Large intestine (tissue), 3 donors: Measurements from ENCODE around the gene PRKAG2. TPM values are rescaled to one million over a fixed set of nuclear protein-coding genes. Genes with fewer than 3 reads are reported as not detected.

Experiments used
- DNase-seq, 2 donors: peaks; one replicate each; pipeline versions ENCODE4 v3.0.0 to v3.0.0-alpha.2; 2013
- H3K27ac ChIP-seq: one replicate; pipeline ENCODE4 v1.5.1; 2013; ENCODE audit warnings: low read length
- H3K27me3 ChIP-seq: 2 replicates; pipeline ENCODE4 v1.6.1; 2013; ENCODE audit warnings: low read length; ENCODE audit not compliant: control insufficient read depth, insufficient read depth
- H3K36me3 ChIP-seq: 2 replicates; pipeline ENCODE4 v1.6.1; 2013; ENCODE audit warnings: low read length; ENCODE audit not compliant: control insufficient read depth, insufficient read depth
- H3K4me1 ChIP-seq: one replicate; pipeline ENCODE4 v1.6.1; 2013; ENCODE audit warnings: low read length; ENCODE audit not compliant: control insufficient read depth, insufficient read depth
- H3K4me3 ChIP-seq: one replicate; pipeline ENCODE4 v1.5.1; 2013; ENCODE audit warnings: low read length
- H3K9me3 ChIP-seq: one replicate; pipeline ENCODE4 v1.6.1; 2013; ENCODE audit warnings: mild to moderate bottlenecking, low read depth, low read length, moderate library complexity; ENCODE audit not compliant: control insufficient read depth
- WGBS: methylation state at CpG from one replicate; pipeline ENCODE4 v1.1.5; 2013; ENCODE audit warnings: low lambda C conversion rate; ENCODE audit not compliant: insufficient coverage; 5-methylcytosine and 5-hydroxymethylcytosine counted together
- polyA plus RNA-seq: library from polyadenylated mRNA; unstranded; fragments of 120-200 nt; gene quantifications from one replicate; pipeline ENCODE4 v1.2.1, GENCODE V29; 2013

The PRKAG2 gene
- polyA plus RNA-seq, 1 donor: 50.9 TPM

- no peak for DNase-seq
- no peaks in the 10 kb centered on the region for H3K9me3 ChIP-seq
- no peak overlapping the region for H3K27ac ChIP-seq
- no peak overlapping the region for H3K4me3 ChIP-seq
- WGBS: 89% methylated on average over 3 of the region's 6 CpGs
- H3K4me1 ChIP-seq: peaks cover 9% of the 10 kb centered on the region
- H3K27me3 ChIP-seq: no peaks in the 10 kb centered on the region
- H3K36me3 ChIP-seq: no peaks in the 10 kb centered on the region
These were observed 362.2 kb downstream of the PRKAG2 start for GRCh38 chr7:151514461-151515275.

- DNase-seq: no peak
- 100% methylated on average over 1 of the region's 1 CpG for WGBS
- H3K27ac ChIP-seq: no peak overlapping the region
- no peaks in the 10 kb centered on the region for H3K9me3 ChIP-seq
- H3K36me3 ChIP-seq: no peaks in the 10 kb centered on the region
- peaks cover 9% of the 10 kb centered on the region for H3K4me1 ChIP-seq
- no peak overlapping the region for H3K4me3 ChIP-seq
- no peaks in the 10 kb centered on the region for H3K27me3 ChIP-seq
These were observed 363.8 kb downstream of the PRKAG2 start for GRCh38 chr7:151513133-151513532.

DNA sequence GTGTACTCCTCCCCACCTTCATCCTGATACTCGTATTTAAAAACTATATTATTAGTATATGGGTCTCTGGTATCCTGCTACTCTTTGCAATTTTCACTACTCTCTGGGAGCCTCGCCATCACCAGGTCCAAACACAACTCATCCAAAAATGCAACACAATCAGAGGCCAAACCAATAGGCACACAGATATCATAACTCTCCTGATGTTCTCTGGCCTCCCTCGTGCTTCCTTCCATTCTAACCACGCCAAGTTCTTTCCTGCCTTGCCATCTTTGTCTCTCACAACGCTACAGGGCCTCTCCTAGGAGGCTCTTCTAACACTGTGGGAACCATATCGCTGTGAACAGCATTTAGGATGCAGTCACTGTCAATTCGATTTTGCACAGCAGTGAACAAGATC is 364.6 kb downstream of the PRKAG2 start:
- WGBS: 100% methylated on average over 2 of the region's 7 CpGs
- Histone ChIP-seq H3K4me3 (no peak overlapping the region), H3K27me3 (no peaks in the 10 kb centered on the region), H3K27ac (no peak overlapping the region), H3K4me1 (peaks cover 3% of the 10 kb centered on the region), H3K9me3 (no peaks in the 10 kb centered on the region), H3K36me3 (no peaks in the 10 kb centered on the region)
- no peak for DNase-seq

- no peaks in the 10 kb centered on the region for H3K36me3 ChIP-seq
- H3K9me3 ChIP-seq: no peaks in the 10 kb centered on the region
- H3K4me3 ChIP-seq: no peak overlapping the region
- 100% methylated on average over 1 of the region's 4 CpGs for WGBS
- no peak overlapping the region for H3K27ac ChIP-seq
- no peak for DNase-seq
- no peaks in the 10 kb centered on the region for H3K27me3 ChIP-seq
- no peaks in the 10 kb centered on the region for H3K4me1 ChIP-seq
These were observed 365.0 kb downstream of the PRKAG2 start for GRCh38 chr7:151511946-151512345.

DNA sequence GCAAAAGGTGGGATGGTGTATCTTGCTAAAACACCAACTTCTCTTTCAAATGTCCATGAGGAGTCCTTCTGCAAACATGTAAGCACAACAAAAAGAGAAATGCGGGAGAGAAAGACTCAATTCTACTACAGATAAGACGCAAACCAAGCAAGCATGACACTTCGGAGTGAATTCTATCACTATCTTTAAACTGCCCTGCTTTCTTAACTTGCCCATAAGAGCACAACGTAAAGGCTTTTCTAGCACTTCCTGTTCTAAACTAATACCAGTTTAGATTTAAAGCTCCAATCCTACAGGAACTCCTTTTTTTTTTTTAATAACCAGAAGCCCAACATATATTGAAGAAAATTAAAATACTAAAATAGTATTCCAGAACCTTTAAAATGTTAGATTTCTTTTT is 365.6 kb downstream of the PRKAG2 start:
- H3K27ac ChIP-seq: no peak overlapping the region
- no peaks in the 10 kb centered on the region for H3K36me3 ChIP-seq
- no peaks in the 10 kb centered on the region for H3K4me1 ChIP-seq
- no peak overlapping the region for H3K4me3 ChIP-seq
- no peaks in the 10 kb centered on the region for H3K27me3 ChIP-seq
- 100% methylated on average over 1 of the region's 4 CpGs for WGBS
- no peaks in the 10 kb centered on the region for H3K9me3 ChIP-seq
- DNase-seq: no peak

DNA sequence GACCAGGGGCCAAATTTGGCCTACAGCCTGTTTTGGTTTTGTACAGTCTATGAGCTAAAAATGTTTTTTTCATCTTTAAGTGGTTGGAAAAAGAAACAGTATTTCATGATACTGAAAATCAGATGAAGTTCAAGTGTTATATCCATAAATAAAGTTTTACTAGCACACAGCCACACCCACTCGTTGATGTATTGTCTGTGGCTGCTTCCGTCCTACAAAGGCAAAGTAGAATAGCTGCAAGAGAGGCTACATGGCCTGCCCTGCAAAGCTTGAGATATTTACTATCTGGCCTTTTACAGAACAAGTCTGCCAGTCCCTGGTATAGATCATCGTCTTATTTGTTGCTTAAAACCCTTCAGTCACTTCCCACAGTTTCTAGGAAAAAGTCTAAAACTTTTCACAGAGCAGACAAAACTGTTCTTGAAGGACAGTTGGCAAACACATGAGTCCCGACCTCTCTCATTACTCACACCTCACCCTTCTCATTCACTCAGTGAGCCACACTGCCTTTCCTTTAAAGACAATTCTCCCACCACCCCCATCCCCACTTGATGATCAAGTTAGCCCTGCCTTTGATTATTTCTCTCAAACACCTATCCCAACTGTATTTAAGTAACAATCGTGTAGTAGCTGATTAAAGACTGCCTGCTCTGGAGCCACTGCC is 367.1 kb downstream of the PRKAG2 start:
- no peaks in the 10 kb centered on the region for H3K27me3 ChIP-seq
- H3K4me3 ChIP-seq: no peak overlapping the region
- DNase-seq: no peak
- H3K9me3 ChIP-seq: no peaks in the 10 kb centered on the region
- H3K4me1 ChIP-seq: no peaks in the 10 kb centered on the region
- H3K36me3 ChIP-seq: no peaks in the 10 kb centered on the region
- 90% methylated on average over 2 of the region's 5 CpGs for WGBS
- no peak overlapping the region for H3K27ac ChIP-seq

GRCh38 chr7:151508991-151509390 is 367.9 kb downstream of the PRKAG2 start:
- no CpG with 5 or more reads among the region's 6 CpGs for WGBS
- H3K27ac ChIP-seq: no peak overlapping the region

GRCh38 chr7:151507806-151508205 is 369.1 kb downstream of the PRKAG2 start:
- Histone ChIP-seq H3K27me3 (no peaks in the 10 kb centered on the region), H3K27ac (no peak overlapping the region), H3K9me3 (no peaks in the 10 kb centered on the region), H3K4me1 (no peaks in the 10 kb centered on the region), H3K4me3 (no peak overlapping the region), H3K36me3 (no peaks in the 10 kb centered on the region)
- WGBS: 91% methylated on average over 1 of the region's 2 CpGs
- DNase-seq: no peak

More at GRCh38 chr7:151508991-151509390, 367.9 kb downstream of the PRKAG2 start:
- Histone ChIP-seq H3K27me3 (no peaks in the 10 kb centered on the region), H3K4me3 (no peak overlapping the region), H3K36me3 (no peaks in the 10 kb centered on the region), H3K9me3 (no peaks in the 10 kb centered on the region), H3K4me1 (no peaks in the 10 kb centered on the region)
- no peak for DNase-seq

- no peak for DNase-seq
- no CpG with 5 or more reads among the region's 5 CpGs for WGBS
- H3K4me3 ChIP-seq: no peak overlapping the region
- no peaks in the 10 kb centered on the region for H3K4me1 ChIP-seq
- no peaks in the 10 kb centered on the region for H3K36me3 ChIP-seq
- H3K27ac ChIP-seq: no peak overlapping the region
- H3K27me3 ChIP-seq: no peaks in the 10 kb centered on the region
- no peaks in the 10 kb centered on the region for H3K9me3 ChIP-seq
These were observed 370.0 kb downstream of the PRKAG2 start for GRCh38 chr7:151506901-151507382.
